Activated T-cell treated with anti-CD3 and anti-CD28 coated beads, Interleukin-2, amount 50 U/mL, for 72 hours (primary cell): ENCODE data around the gene SETD3. TPM values are rescaled to one million over a fixed set of nuclear protein-coding genes. Genes with fewer than 3 reads are reported as not detected.

Experiments used
- ATAC-seq, 2 donors: fragments of 150-1000 bp; cut with Tn5 transposase; replicated peaks in 1 of 2; 2 replicates each; pipeline ENCODE4 v1.10.0; 2021; ENCODE audit warnings: moderate library complexity in 2 of 2, mild to moderate bottlenecking in 1 of 2
- DNase-seq, 2 donors: peaks; one replicate each; pipeline ENCODE4 v3.0.0; 2021 to 2022; ENCODE audit warnings: mixed read lengths in 1 of 2
- H3K27ac Mint-ChIP-seq: one replicate; pipeline ENCODE4 v1.8.0; 2022; ENCODE audit warnings: mild to moderate bottlenecking, moderate library complexity, mixed read lengths
- H3K27me3 Mint-ChIP-seq: one replicate; pipeline ENCODE4 v1.8.0; 2022; ENCODE audit warnings: low read depth, mixed read lengths
- H3K36me3 Mint-ChIP-seq, 2 donors: one replicate each; pipeline ENCODE4 v1.8.0; 2022; ENCODE audit warnings: mixed read lengths in 2 of 2, mild to moderate bottlenecking in 1 of 2; ENCODE audit not compliant: insufficient read depth in 2 of 2
- H3K4me1 Mint-ChIP-seq: one replicate; pipeline ENCODE4 v1.8.0; 2022; ENCODE audit warnings: low read depth, mixed read lengths
- H3K4me3 Mint-ChIP-seq, 2 donors: one replicate each; pipeline ENCODE4 v1.8.0; 2022; ENCODE audit warnings: mild to moderate bottlenecking in 2 of 2, mixed read lengths in 2 of 2, moderate library complexity in 2 of 2
- H3K9me3 Mint-ChIP-seq, 2 donors: one replicate each; pipeline ENCODE4 v1.8.0; 2022; ENCODE audit warnings: mixed read lengths in 2 of 2
- total RNA-seq, 2 donors: library from RNA; stranded (reverse); gene quantifications; one replicate each; pipeline ENCODE4 v1.2.3, GENCODE V29; 2022

Gene SETD3
- total RNA-seq, 2 donors from 2014 or later: 48.0 to 49.6 TPM

DNA sequence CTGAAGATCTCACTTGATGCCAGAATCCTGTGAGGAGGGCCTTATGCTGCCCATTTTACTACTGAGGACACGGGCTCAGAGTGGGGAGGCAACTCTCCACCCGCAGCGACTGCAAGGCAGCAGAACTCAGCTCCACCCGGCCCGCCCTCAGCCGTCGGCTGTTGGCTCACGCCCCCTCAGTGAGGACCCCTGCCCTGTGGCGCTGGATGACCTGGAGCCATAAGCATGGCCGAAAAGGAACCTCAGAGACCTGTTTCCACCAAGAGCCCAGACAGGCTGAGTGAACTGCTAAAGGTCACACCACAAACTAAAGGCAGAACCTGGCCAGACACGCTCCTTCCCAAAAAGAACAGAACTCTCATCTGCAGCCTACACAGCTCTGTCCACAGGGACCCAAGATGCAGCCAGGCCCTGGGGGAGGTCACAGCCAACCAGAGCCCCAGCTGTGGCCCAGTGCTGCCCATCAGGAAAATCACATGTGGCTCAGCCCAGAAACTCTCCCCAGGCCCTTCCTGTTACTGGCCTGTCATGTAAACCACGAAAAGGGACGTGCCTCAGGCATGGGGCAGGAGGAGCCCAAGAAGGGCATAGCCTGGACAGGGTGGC, 33.4 kb upstream of the SETD3 start:
- H3K27me3 Mint-ChIP-seq: no peaks in the 10 kb centered on the region
- H3K4me3 Mint-ChIP-seq: no peak overlapping the region
- no peak overlapping the region for H3K27ac Mint-ChIP-seq
- no peaks in the 10 kb centered on the region for H3K9me3 Mint-ChIP-seq
- ATAC-seq: no peak
- DNase-seq: no peak
- no peaks in the 10 kb centered on the region for H3K4me1 Mint-ChIP-seq
- H3K36me3 Mint-ChIP-seq: no peaks in the 10 kb centered on the region

DNA sequence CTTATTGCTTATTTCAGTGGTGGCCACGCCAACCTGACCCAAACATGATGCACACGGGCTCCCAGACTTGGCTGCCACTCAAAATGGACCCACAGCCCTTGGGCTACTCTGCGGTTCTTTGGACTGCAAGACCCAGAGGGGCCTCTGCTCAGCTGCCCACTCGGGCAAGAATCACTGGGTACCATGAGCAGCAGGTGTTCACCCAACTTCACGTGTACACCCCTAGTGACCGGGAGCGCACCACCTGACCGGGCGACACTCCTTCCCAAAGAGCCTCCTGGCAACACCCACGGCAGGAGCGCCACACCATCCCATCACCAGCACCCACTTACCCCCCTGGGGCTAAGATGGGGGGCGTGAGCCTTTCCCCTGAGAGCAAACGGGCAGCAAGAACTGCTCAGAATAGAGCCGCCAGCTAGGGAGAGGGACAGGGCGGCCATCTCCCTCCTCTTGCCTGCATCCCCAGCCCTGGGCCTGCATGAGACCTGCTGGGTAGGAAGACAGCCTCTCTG, 32.6 kb upstream of the SETD3 start:
- Mint-ChIP-seq H3K27me3 (no peaks in the 10 kb centered on the region), H3K4me1 (no peaks in the 10 kb centered on the region), H3K4me3 (no peak overlapping the region), H3K27ac (no peak overlapping the region), H3K36me3 (no peaks in the 10 kb centered on the region), H3K9me3 (no peaks in the 10 kb centered on the region)
- ATAC-seq (no peak), DNase-seq (no peak)

DNA sequence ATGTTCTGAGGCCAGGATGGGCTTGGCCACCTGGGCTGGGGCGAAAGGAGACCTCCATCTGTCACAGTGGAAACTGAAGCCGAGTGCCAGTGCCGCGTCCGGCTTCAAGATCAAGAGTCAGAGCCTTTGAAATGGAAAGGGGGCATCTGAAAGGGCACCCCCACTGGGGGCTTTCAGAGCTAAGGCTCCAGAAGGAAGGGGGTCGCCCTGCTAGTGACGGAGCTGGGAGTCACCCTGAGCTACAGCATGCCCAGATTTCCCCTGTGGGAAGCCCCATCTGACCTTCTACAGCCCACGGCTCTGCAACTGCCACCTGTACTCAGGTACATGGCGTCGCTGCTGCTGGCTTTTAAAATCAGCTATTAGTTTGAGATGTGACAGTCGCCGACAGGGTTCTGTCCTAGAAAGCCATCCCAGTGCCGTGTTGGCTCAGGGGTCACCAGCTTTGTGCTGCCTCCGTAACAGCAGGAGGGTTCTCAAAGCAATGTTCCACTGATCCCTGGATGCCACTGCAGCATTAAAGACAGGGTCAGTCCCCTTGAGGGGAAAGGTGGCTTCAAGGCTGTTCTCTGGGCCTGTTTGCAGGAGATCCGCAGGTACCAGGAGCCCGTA, 32.0 kb upstream of the SETD3 start:
- Mint-ChIP-seq H3K4me1 (no peaks in the 10 kb centered on the region), H3K9me3 (no peaks in the 10 kb centered on the region), H3K27me3 (no peaks in the 10 kb centered on the region), H3K4me3 (no peak overlapping the region), H3K27ac (no peak overlapping the region), H3K36me3 (no peaks in the 10 kb centered on the region)
- DNase-seq: no peak
- no peak for ATAC-seq

DNA sequence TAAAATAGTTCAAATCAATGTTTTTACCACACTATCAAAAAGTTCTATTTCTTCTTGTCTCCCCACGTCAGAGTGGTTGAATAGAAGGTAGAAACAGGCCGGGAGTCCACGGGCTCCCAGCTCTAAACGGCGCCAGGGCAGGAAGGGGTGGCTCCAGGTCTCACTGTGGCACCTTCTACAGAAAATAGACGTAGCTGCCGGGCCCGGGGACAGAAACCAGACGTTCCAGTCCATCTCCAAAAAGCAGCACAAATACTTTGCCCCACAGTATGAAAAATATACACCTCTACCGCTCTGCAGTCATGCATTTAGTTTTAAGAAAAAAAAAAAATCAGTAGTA, 31.4 kb upstream of the SETD3 start:
- Mint-ChIP-seq H3K4me3 (no peak overlapping the region), H3K36me3 (peaks cover 0 to 4% of the 10 kb centered on the region in 2 donors), H3K27ac (peak overlapping the region; percentile 57), H3K9me3 (no peaks in the 10 kb centered on the region), H3K27me3 (no peaks in the 10 kb centered on the region), H3K4me1 (no peaks in the 10 kb centered on the region)
- ATAC-seq: no peak
- DNase-seq: no peak

DNA sequence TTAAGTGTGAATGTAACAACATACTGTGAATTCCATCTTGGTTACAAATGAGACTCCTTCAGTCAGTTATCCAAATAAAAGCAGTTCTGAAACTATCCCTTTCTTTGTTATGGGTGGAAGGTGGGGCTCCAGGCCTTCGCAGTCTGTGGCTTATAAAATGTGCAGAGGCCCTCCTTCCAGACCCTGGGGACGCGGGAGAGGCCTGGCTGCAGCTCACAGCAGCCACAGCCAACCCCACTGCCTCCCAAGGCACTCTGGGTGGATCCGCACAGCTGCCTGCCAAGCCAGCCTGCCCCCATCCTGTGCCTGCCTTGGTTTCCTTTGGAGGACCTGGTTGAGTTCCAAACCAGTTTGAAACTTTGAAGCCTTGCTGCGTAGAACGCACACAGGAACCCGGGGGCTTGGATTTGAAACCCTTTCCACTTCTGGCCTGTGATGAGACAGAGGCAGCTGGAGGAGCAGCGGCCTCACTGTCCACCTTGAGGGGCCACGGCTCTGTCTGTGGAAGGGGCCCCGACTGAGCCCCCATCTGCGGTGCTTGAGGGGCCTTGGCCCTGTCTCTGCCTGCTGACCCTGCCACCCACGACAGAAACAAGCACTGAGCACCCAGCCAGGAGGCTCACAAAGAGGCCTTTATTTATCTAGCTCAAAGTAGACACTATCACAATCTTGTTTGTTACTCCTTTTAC, 30.9 kb upstream of the SETD3 start:
- no peaks in the 10 kb centered on the region for H3K4me1 Mint-ChIP-seq
- peaks cover 0 to 4% of the 10 kb centered on the region in 2 donors for H3K36me3 Mint-ChIP-seq
- no peaks in the 10 kb centered on the region for H3K9me3 Mint-ChIP-seq
- peak overlapping the region; percentile 57 for H3K27ac Mint-ChIP-seq
- H3K4me3 Mint-ChIP-seq: no peak overlapping the region
- no peak for ATAC-seq
- H3K27me3 Mint-ChIP-seq: no peaks in the 10 kb centered on the region
- no peak for DNase-seq

DNA sequence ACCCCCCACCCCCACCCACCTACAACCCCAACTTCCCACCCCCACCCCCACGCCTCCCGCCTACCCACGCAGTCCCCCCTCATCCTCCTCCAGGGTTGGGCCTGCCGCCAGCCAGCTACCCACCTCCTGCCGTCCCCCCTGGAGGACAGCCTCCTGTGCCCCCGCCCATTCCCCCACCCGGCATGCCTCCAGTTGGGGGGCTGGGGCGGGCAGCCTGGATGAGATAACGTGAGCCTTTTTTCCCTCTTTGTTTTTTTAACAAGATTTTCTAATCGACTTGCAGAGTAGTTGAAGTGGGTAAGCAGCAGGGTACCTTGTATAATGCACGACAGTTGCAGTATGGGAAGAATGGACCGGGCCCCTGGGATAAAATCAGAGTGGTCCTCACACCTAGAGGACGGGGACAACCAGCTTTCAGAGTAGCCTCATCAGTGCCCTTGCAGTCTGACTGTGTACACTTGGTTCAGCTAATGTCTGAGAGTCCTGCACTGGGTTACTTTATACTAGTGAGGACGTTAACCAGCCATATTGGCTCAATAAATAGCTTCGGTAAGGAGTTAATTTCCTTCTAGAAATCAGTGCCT, 30.0 kb upstream of the SETD3 start:
- Mint-ChIP-seq H3K27ac (no peak overlapping the region), H3K4me1 (no peaks in the 10 kb centered on the region), H3K9me3 (no peaks in the 10 kb centered on the region), H3K36me3 (peaks cover 0 to 4% of the 10 kb centered on the region in 2 donors), H3K27me3 (no peaks in the 10 kb centered on the region), H3K4me3 (no peak overlapping the region)
- DNase-seq (no peak), ATAC-seq (no peak)

DNA sequence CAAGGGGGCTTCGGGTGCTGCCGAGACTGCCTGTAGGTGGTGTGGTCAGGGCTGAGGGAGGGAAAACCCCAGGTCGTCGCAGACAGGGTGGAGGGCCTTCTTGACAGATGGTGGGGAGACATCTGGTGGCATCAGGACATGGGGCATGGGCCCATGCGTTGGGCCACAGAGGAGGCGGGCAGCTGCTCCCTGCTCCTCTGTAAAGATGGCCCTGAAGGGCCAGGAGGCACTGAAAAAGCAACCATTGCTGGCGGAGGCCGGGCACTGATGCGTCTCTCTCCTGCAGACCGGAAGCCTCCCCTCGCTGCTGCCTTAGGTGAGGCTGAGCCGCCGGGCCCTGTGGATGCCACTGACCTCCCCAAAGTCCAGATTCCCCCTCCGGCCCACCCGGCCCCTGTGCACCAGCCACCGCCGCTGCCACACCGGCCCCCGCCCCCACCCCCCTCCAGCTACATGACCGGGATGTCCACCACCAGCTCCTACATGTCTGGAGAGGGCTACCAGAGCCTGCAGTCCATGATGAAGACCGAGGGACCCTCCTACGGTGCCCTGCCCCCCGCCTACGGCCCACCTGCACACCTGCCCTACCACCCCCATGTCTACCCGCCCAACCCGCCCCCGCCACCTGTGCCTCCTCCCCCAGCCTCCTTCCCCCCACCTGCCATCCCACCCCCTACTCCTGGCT, 29.4 kb upstream of the SETD3 start:
- Mint-ChIP-seq H3K4me3 (no peak overlapping the region), H3K27me3 (no peaks in the 10 kb centered on the region)
- DNase-seq: no peak

DNA sequence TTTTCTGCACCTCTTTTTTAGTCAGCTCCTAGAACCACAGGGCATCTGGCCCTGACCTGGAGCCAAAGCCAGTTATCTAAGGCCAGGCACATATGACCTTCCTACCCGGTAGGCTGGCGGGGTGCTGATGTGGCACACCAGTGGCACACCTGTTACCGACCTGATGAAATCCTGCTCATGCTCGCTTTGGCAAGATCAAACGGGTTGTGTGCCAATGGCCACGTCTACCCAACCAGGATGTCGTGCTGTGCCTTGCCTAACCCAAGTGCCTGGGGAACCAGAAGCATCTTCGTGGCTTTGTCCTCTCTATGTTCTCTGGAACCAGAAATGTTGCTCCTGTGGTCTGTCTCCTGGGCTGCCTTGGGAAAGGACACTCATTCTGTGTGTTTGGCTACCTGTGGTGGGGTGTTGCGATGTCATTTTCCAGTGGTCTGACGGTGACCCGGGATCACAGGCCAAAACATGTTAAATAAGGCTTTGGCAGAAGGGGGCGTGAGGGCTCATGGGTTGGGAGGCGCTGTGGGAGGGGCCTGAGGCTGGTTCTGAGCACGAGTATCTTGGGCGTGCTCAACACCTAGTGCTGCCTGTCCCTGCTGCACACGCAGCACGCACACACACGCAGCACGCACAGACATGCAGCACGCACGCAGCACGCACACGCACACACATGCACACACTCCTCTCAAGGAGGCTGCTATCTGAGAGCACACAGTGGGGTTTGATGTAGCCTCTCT, 28.4 kb upstream of the SETD3 start:
- ATAC-seq: no peak
- Mint-ChIP-seq H3K27ac (no peak overlapping the region), H3K36me3 (peaks cover 5 to 12% of the 10 kb centered on the region in 2 donors)

More for the DNA sequence above, 29.4 kb upstream of the SETD3 start:
- ATAC-seq: no peak
- no peak overlapping the region for H3K27ac Mint-ChIP-seq
- H3K9me3 Mint-ChIP-seq: no peaks in the 10 kb centered on the region
- no peaks in the 10 kb centered on the region for H3K4me1 Mint-ChIP-seq
- peaks cover under 1 to 6% of the 10 kb centered on the region in 2 donors for H3K36me3 Mint-ChIP-seq

DNA sequence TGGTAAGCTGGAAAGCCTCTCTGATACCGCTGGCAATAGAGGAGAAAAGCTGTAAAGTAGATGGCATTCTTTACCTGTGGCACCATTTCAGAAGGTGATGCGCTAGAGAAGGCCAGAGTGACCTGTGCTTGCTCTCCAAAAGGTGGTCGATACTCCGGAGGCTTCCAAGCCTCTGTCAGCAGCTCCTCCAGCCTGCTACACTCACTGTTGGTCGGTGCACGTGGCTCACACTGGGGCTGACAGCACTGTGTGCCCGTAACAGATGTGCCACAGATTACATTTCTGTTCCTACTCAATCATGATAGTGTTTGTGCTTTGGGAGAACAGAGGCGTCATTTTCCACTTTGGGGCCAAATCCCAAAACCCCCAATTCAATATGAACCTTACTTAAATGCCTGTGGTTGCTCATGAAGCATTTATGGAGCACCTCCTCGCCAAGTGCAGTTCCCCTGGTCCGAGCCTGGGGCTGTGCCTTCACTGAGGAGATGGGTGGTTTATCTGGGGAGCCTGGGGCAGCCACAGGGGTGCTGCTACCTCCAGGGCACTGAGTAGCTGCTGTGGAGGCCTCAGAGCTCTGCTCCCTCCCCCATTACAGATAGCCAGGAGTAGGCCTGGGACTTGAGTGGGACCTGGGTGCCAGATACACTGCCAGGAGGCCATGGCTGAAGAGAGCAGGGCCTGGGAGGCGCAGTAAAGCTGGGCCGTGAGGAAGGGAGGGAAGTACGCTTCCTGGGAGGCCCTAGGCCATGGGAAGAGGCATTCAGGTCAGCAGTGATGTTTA, 27.4 kb upstream of the SETD3 start:
- no peak overlapping the region for H3K4me3 Mint-ChIP-seq
- peak overlapping the region; percentile 21 for H3K27ac Mint-ChIP-seq
- no peaks in the 10 kb centered on the region for H3K27me3 Mint-ChIP-seq

More for the DNA sequence above, 28.4 kb upstream of the SETD3 start:
- Mint-ChIP-seq H3K9me3 (no peaks in the 10 kb centered on the region), H3K27me3 (no peaks in the 10 kb centered on the region), H3K4me1 (no peaks in the 10 kb centered on the region), H3K4me3 (no peak overlapping the region)
- no peak for DNase-seq

DNA sequence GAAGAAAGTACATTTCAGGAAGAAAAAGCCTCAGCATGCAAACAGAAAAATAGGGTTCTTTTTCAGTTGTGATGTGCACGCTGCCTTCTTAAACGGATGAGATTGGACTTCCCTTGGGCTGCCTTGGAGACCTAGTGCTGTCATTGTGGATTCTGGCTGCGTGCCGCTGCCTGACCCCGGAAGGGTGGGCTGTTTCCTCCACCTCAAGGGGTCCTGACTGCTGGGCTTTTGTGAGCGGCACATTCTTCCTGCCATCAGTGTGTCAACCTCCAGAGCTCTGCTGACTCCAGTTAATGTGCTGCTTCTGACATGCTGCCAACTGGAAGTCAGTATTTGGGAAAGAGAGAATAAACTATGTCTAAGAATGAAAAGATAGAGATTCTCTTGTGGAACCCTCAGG, 25.6 kb upstream of the SETD3 start:
- Mint-ChIP-seq H3K27ac (no peak overlapping the region), H3K9me3 (no peaks in the 10 kb centered on the region), H3K4me1 (peaks cover 4% of the 10 kb centered on the region), H3K36me3 (peaks cover 7 to 14% of the 10 kb centered on the region in 2 donors), H3K4me3 (no peak overlapping the region), H3K27me3 (no peaks in the 10 kb centered on the region)
- ATAC-seq (no peak), DNase-seq (no peak)

More for the DNA sequence above, 27.4 kb upstream of the SETD3 start:
- Mint-ChIP-seq H3K9me3 (no peaks in the 10 kb centered on the region), H3K36me3 (peaks cover 5 to 14% of the 10 kb centered on the region in 2 donors), H3K4me1 (peaks cover 4% of the 10 kb centered on the region)
- DNase-seq (no peak), ATAC-seq (no peak)

DNA sequence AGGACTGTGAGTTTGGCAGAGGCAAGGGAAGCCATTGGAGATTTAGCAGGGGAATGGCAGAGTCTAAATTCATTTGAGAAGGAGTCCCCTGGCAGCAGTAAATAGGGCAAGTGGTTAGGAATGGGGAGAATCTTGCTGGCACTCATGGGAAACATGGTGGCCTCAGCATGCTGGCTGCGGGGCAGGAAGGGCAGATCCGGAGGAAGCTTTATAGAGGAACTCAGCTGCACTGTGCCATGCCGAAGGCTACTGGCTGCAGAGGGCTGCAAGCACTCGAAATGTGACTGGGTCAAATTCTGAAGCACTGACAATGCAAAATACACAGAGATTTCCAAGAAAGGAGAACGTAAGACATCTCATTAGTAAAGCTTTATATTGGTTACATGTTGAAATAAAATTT, 24.4 kb upstream of the SETD3 start:
- DNase-seq (no peak), ATAC-seq (no peak)
- Mint-ChIP-seq H3K36me3 (peaks cover 9 to 17% of the 10 kb centered on the region in 2 donors), H3K9me3 (no peaks in the 10 kb centered on the region), H3K27me3 (no peaks in the 10 kb centered on the region), H3K4me1 (peaks cover 4% of the 10 kb centered on the region), H3K27ac (peak overlapping the region; percentile 1), H3K4me3 (no peak overlapping the region)
